GM19025 (cell line): ENCODE results near the gene COL6A1.

Experiments used
- ATAC-seq: cut with Tn5 transposase; IDR thresholded peaks from one replicate; pipeline ENCODE4 v1.9.1; 2021; ENCODE audit warnings: mild to moderate bottlenecking, low read depth, moderate library complexity; ENCODE audit not compliant: unreplicated experiment

Gene COL6A1

GRCh38 chr21:45992301-45993209 lies 11.0 kb downstream of the COL6A1 start:
- ATAC-seq: no peak

- ATAC-seq: no peak
Observed at GRCh38 chr21:45993210-45994085, 11.9 kb downstream of the COL6A1 start.

- no peak for ATAC-seq
Observed at GRCh38 chr21:45994086-45994661, 12.6 kb downstream of the COL6A1 start.

- ATAC-seq: no peak
Observed at GRCh38 chr21:45994759-45995685, 13.5 kb downstream of the COL6A1 start.

- no peak for ATAC-seq
Observed at GRCh38 chr21:45995686-45996179, 14.2 kb downstream of the COL6A1 start.

GRCh38 chr21:45996311-45997204 lies 15.0 kb downstream of the COL6A1 start:
- no peak for ATAC-seq

GRCh38 chr21:45997205-45997494 lies 15.6 kb downstream of the COL6A1 start:
- no peak for ATAC-seq

GRCh38 chr21:45997495-45998275 lies 16.1 kb downstream of the COL6A1 start:
- ATAC-seq: no peak

- ATAC-seq: no peak
Observed at GRCh38 chr21:45998276-45998701, 16.7 kb downstream of the COL6A1 start.

- ATAC-seq: no peak
Observed at GRCh38 chr21:45998871-45999580, 17.5 kb downstream of the COL6A1 start.

GRCh38 chr21:45999581-46000181 lies 18.1 kb downstream of the COL6A1 start:
- no peak for ATAC-seq

GRCh38 chr21:46000182-46000730 lies 18.7 kb downstream of the COL6A1 start:
- no peak for ATAC-seq

GRCh38 chr21:46000731-46001641 lies 19.4 kb downstream of the COL6A1 start:
- ATAC-seq: no peak

GRCh38 chr21:46001821-46002681 lies 20.5 kb downstream of the COL6A1 start:
- no peak for ATAC-seq
